Stimulated activated CD4-positive, alpha-beta T cell treated with anti-CD3 and anti-CD28 coated beads, TNF-alpha, amount 100 ng/mL, for 48 hours (primary cell): ENCODE results near the gene AP1S2.
"Not testable (repeated sequence)": the region's sequence is repeated elsewhere in the genome, so short reads cannot be mapped to it uniquely, and the experiment has no call there.

Experiments used
- DNase-seq, 3 donors: peaks; one replicate each; pipeline ENCODE4 v3.0.0-alpha.2; 2020; ENCODE audit warnings: low read depth in 3 of 3

AP1S2 gene

GRCh38 chrX:15855568-15856221 is 1.1 kb upstream of the AP1S2 start:
- DNase-seq: no peak

GRCh38 chrX:15854080-15854655 is 445 bp downstream of the AP1S2 start:
- peak in 2 of 3 donors; percentile 3 to 33 for DNase-seq

GRCh38 chrX:15853586-15854079 is 980 bp downstream of the AP1S2 start:
- DNase-seq: no peak

GRCh38 chrX:15849555-15849954 is 5.1 kb downstream of the AP1S2 start:
- DNase-seq: no peak

- no peak for DNase-seq
Measured at GRCh38 chrX:15848576-15848975, 6.0 kb downstream of the AP1S2 start.

GRCh38 chrX:15843960-15844359 is 10.7 kb downstream of the AP1S2 start:
- no peak for DNase-seq

GRCh38 chrX:15841853-15842516 is 12.6 kb downstream of the AP1S2 start:
- no peak for DNase-seq

GRCh38 chrX:15838017-15838416 is 16.6 kb downstream of the AP1S2 start:
- no peak for DNase-seq

- DNase-seq: no peak
Measured at GRCh38 chrX:15834827-15835595, 19.6 kb downstream of the AP1S2 start.

- DNase-seq: no peak
Measured at GRCh38 chrX:15834053-15834452, 20.6 kb downstream of the AP1S2 start.

GRCh38 chrX:15831347-15831746 is 23.3 kb downstream of the AP1S2 start:
- DNase-seq: not testable (repeated sequence)

- DNase-seq: no peak
Measured at GRCh38 chrX:15829217-15829616, 25.4 kb downstream of the AP1S2 start.

GRCh38 chrX:15825936-15826335 is 28.7 kb downstream of the AP1S2 start:
- no peak for DNase-seq

- DNase-seq: no peak
Measured at GRCh38 chrX:15822922-15823321, 31.7 kb downstream of the AP1S2 start.

GRCh38 chrX:15820106-15821073 is 34.2 kb downstream of the AP1S2 start:
- no peak for DNase-seq

GRCh38 chrX:15816886-15817285 is 37.7 kb downstream of the AP1S2 start:
- DNase-seq: peak in 2 of 3 donors; percentile 8 to 12

GRCh38 chrX:15816438-15816809 is 38.2 kb downstream of the AP1S2 start:
- no peak for DNase-seq

GRCh38 chrX:15815779-15816437 is 38.7 kb downstream of the AP1S2 start:
- peak in 1 of 3 donors; percentile 14 for DNase-seq

- DNase-seq: no peak
Measured at GRCh38 chrX:15814771-15815365, 39.7 kb downstream of the AP1S2 start.

GRCh38 chrX:15813416-15813815 is 41.2 kb downstream of the AP1S2 start:
- no peak for DNase-seq
